ENCODE data around the gene KCNH5.

DNA sequence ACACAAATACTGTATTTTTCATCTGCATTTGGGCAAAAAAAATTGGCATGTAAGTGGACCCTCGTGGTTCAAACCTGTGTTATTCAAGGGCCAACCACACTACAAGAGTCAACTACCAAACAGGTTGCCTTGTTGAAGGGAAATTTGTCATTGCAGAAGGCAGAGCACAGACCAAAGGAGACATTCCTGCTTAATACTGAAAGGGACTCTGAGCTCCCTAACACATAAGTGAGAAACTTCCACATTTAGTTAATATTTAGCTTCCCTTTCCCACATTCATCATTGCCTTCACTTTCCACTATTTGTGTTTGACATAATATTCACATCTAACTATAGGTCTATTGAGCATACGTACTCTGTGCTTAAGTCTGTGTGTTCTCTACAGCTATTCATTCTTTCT lies 266.9 kb downstream of the KCNH5 start:
- TF ChIP-seq, protein P1, sequence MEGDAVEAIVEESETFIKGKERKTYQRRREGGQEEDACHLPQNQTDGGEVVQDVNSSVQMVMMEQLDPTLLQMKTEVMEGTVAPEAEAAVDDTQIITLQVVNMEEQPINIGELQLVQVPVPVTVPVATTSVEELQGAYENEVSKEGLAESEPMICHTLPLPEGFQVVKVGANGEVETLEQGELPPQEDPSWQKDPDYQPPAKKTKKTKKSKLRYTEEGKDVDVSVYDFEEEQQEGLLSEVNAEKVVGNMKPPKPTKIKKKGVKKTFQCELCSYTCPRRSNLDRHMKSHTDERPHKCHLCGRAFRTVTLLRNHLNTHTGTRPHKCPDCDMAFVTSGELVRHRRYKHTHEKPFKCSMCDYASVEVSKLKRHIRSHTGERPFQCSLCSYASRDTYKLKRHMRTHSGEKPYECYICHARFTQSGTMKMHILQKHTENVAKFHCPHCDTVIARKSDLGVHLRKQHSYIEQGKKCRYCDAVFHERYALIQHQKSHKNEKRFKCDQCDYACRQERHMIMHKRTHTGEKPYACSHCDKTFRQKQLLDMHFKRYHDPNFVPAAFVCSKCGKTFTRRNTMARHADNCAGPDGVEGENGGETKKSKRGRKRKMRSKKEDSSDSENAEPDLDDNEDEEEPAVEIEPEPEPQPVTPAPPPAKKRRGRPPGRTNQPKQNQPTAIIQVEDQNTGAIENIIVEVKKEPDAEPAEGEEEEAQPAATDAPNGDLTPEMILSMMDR (IDR thresholded peaks at IDR 0.05; ENCODE audit: insufficient read depth, low read depth, low read length), result no peak
- TF ChIP-seq EZH2 (IDR thresholded peaks at IDR 0.05; ENCODE audit: insufficient read depth, low read length), result no peak

Data from astrocyte (in vitro differentiated cells and primary cell).